ENCODE data around the gene SLC25A36.

- TF ChIP-seq MXI1 (IDR thresholded peaks at IDR 0.05; ENCODE audit: borderline replicate concordance, low read depth, low read length) (no peak), POLR2A (IDR thresholded peaks at IDR 0.05; ENCODE audit: low read depth, low read length) (no peak), RAD21 (IDR thresholded peaks at IDR 0.05; ENCODE audit: low read length) (no peak), CTCF (conservative IDR thresholded peaks at IDR 0.05; ENCODE audit: low read depth, low read length) (no peak), MAZ (IDR thresholded peaks at IDR 0.05; ENCODE audit: borderline replicate concordance, low read depth, low read length) (no peak), CHD1 (IDR thresholded peaks at IDR 0.05; ENCODE audit: low read depth, low read length) (no peak), SMC3 (IDR thresholded peaks at IDR 0.05; ENCODE audit: low read depth, low read length) (no peak), CEBPB (IDR thresholded peaks at IDR 0.05; ENCODE audit: low read depth, low read length) (no peak), RCOR1 (IDR thresholded peaks at IDR 0.05; ENCODE audit: insufficient replicate concordance, low read length) (no peak)
These were observed 34.9 kb upstream of the SLC25A36 start for GRCh38 chr3:140906785-140907184.

All from IMR-90 (cell line).